ENCODE data around the gene ACO2. TPM values are rescaled to one million over a fixed set of nuclear protein-coding genes. Genes with fewer than 3 reads are reported as not detected.

ACO2 gene
- total and polyA plus RNA-seq, 2 of the 13 experiments (the other 11 are each of a cell fraction or from before 2014, with no cell fraction given) = 19.2 to 45.6 TPM

DNA sequence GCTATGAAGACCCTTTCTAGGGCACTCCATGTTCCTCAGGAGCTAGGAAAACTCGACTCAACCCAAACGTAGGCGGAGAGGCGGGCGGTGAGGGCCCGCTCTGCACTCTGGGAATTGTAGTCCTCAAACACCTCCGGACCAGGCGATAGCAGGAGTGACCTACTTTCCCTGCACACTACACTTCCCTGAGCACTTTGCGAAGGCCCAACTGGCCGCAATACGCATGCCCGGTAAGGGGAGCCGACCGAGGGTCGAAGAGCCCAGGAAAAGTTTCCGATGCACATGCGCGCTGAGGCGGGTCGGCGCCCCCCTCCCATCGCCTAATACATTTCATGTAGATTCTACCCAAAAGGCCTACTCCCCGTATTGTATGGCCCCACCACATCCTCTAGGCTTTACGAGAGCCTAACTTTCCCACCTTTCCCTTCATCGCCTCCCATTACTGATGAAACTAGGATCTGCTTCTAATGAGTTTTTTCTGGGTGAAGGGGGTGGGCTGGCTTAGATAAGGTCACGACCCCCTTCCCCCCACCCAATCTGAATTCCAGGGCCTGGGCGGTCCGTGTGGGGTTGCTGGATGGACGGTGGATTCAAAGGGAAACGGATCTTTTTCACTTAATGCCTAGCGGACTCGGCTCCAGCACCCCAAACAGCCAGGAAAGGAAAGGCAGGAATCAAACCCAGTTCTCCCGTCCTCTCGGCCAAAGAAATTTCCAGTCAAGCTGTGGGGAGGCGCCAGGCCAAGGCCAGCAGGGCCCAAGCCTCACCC, 24.4 kb upstream of the ACO2 start (continued):
- TF ChIP-seq, protein P1, sequence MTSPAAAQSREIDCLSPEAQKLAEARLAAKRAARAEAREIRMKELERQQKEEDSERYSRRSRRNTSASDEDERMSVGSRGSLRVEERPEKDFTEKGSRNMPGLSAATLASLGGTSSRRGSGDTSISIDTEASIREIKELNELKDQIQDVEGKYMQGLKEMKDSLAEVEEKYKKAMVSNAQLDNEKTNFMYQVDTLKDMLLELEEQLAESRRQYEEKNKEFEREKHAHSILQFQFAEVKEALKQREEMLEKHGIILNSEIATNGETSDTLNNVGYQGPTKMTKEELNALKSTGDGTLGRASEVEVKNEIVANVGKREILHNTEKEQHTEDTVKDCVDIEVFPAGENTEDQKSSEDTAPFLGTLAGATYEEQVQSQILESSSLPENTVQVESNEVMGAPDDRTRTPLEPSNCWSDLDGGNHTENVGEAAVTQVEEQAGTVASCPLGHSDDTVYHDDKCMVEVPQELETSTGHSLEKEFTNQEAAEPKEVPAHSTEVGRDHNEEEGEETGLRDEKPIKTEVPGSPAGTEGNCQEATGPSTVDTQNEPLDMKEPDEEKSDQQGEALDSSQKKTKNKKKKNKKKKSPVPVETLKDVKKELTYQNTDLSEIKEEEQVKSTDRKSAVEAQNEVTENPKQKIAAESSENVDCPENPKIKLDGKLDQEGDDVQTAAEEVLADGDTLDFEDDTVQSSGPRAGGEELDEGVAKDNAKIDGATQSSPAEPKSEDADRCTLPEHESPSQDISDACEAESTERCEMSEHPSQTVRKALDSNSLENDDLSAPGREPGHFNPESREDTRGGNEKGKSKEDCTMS (CRISPR knock-in tag; conservative IDR thresholded peaks at IDR 0.05) = 0 out of 2 replicates have a peak, but pooled peaks have one; percentile 53
- TF ChIP-seq RNF2 (conservative IDR thresholded peaks at IDR 0.05; ENCODE audit: low read depth) = no peak
- peak; percentile 59; the same call in 1 of the 2 replicates for TF ChIP-seq MAZ (IDR thresholded peaks at IDR 0.05; ENCODE audit: borderline replicate concordance, low read depth, low read length)
- peak; percentile 72 for TF ChIP-seq MAZ (CRISPR knock-in tag; IDR thresholded peaks at IDR 0.05; ENCODE audit: low read depth)
- TF ChIP-seq RFX3 (CRISPR knock-in tag; IDR thresholded peaks at IDR 0.05) = no peak
- TF ChIP-seq ZSCAN20 (CRISPR knock-in tag; IDR thresholded peaks at IDR 0.05; ENCODE audit: borderline replicate concordance) = no peak
- TF ChIP-seq, protein P2, sequence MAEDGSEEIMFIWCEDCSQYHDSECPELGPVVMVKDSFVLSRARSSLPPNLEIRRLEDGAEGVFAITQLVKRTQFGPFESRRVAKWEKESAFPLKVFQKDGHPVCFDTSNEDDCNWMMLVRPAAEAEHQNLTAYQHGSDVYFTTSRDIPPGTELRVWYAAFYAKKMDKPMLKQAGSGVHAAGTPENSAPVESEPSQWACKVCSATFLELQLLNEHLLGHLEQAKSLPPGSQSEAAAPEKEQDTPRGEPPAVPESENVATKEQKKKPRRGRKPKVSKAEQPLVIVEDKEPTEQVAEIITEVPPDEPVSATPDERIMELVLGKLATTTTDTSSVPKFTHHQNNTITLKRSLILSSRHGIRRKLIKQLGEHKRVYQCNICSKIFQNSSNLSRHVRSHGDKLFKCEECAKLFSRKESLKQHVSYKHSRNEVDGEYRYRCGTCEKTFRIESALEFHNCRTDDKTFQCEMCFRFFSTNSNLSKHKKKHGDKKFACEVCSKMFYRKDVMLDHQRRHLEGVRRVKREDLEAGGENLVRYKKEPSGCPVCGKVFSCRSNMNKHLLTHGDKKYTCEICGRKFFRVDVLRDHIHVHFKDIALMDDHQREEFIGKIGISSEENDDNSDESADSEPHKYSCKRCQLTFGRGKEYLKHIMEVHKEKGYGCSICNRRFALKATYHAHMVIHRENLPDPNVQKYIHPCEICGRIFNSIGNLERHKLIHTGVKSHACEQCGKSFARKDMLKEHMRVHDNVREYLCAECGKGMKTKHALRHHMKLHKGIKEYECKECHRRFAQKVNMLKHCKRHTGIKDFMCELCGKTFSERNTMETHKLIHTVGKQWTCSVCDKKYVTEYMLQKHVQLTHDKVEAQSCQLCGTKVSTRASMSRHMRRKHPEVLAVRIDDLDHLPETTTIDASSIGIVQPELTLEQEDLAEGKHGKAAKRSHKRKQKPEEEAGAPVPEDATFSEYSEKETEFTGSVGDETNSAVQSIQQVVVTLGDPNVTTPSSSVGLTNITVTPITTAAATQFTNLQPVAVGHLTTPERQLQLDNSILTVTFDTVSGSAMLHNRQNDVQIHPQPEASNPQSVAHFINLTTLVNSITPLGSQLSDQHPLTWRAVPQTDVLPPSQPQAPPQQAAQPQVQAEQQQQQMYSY (CRISPR knock-in tag; IDR thresholded peaks at IDR 0.05) = no peak; the same call in 1 of the 2 replicates
- TF ChIP-seq ZNF431 (CRISPR knock-in tag; IDR thresholded peaks at IDR 0.05; ENCODE audit: borderline replicate concordance, low read depth) = no peak
- TF ChIP-seq ZNF30 (CRISPR knock-in tag; IDR thresholded peaks at IDR 0.05) = no peak
- TF ChIP-seq, protein P3, sequence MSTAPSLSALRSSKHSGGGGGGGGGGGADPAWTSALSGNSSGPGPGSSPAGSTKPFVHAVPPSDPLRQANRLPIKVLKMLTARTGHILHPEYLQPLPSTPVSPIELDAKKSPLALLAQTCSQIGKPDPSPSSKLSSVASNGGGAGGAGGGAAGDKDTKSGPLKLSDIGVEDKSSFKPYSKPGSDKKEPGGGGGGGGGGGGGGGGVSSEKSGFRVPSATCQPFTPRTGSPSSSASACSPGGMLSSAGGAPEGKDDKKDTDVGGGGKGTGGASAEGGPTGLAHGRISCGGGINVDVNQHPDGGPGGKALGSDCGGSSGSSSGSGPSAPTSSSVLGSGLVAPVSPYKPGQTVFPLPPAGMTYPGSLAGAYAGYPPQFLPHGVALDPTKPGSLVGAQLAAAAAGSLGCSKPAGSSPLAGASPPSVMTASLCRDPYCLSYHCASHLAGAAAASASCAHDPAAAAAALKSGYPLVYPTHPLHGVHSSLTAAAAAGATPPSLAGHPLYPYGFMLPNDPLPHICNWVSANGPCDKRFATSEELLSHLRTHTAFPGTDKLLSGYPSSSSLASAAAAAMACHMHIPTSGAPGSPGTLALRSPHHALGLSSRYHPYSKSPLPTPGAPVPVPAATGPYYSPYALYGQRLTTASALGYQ (CRISPR knock-in tag; IDR thresholded peaks at IDR 0.05) = no peak; the same call in 1 of the 2 replicates
- TF ChIP-seq HES4 (CRISPR knock-in tag; IDR thresholded peaks at IDR 0.05; ENCODE audit: borderline replicate concordance) = no peak
- no peak for TF ChIP-seq MTF2 (CRISPR knock-in tag; IDR thresholded peaks at IDR 0.05; ENCODE audit: borderline replicate concordance)
- 0 out of 2 replicates have a peak, but pooled peaks have one; percentile 34 for TF ChIP-seq GATA4 (IDR thresholded peaks at IDR 0.05; ENCODE audit: borderline replicate concordance, low read depth)
- TF ChIP-seq, protein P4, sequence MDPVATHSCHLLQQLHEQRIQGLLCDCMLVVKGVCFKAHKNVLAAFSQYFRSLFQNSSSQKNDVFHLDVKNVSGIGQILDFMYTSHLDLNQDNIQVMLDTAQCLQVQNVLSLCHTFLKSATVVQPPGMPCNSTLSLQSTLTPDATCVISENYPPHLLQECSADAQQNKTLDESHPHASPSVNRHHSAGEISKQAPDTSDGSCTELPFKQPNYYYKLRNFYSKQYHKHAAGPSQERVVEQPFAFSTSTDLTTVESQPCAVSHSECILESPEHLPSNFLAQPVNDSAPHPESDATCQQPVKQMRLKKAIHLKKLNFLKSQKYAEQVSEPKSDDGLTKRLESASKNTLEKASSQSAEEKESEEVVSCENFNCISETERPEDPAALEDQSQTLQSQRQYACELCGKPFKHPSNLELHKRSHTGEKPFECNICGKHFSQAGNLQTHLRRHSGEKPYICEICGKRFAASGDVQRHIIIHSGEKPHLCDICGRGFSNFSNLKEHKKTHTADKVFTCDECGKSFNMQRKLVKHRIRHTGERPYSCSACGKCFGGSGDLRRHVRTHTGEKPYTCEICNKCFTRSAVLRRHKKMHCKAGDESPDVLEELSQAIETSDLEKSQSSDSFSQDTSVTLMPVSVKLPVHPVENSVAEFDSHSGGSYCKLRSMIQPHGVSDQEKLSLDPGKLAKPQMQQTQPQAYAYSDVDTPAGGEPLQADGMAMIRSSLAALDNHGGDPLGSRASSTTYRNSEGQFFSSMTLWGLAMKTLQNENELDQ (CRISPR knock-in tag; IDR thresholded peaks at IDR 0.05; ENCODE audit: borderline replicate concordance) = no peak
- TF ChIP-seq RELA (CRISPR knock-in tag; IDR thresholded peaks at IDR 0.05) = no peak
- no peak for TF ChIP-seq PAF1 (CRISPR knock-in tag; IDR thresholded peaks at IDR 0.05)

Data from HepG2 (cell line).